Activated CD8-positive, alpha-beta memory T cell treated with anti-CD3 and anti-CD28 coated beads, Interleukin-2, amount 50 U/mL, for 24 hours (primary cell): ENCODE measurements around the gene STAG1.
"Not testable (repeated sequence)": the region's sequence is repeated elsewhere in the genome, so short reads cannot be mapped to it uniquely, and the experiment has no call there.

Experiments
- DNase-seq: peaks from one replicate; pipeline ENCODE4 v3.0.0-alpha.2; 2020; ENCODE audit errors: extremely low read depth

Gene STAG1

GRCh38 chr3:136595913-136596697, 156.1 kb downstream of the STAG1 start:
- DNase-seq = no peak

GRCh38 chr3:136586580-136586979, 165.6 kb downstream of the STAG1 start:
- DNase-seq = no peak

GRCh38 chr3:136584728-136585127, 167.4 kb downstream of the STAG1 start:
- DNase-seq = no peak

GRCh38 chr3:136583823-136584222, 168.4 kb downstream of the STAG1 start:
- no peak for DNase-seq

- no peak for DNase-seq
Measured at GRCh38 chr3:136577791-136578190, 174.4 kb downstream of the STAG1 start.

- DNase-seq = no peak
Measured at GRCh38 chr3:136576279-136577009, 175.7 kb downstream of the STAG1 start.

- DNase-seq = no peak
Measured at GRCh38 chr3:136567599-136568188, 184.5 kb downstream of the STAG1 start.

GRCh38 chr3:136564962-136565361, 187.2 kb downstream of the STAG1 start:
- DNase-seq = not testable (repeated sequence)

GRCh38 chr3:136562026-136562425, 190.2 kb downstream of the STAG1 start:
- no peak for DNase-seq

- DNase-seq = no peak
Measured at GRCh38 chr3:136559896-136560295, 192.3 kb downstream of the STAG1 start.

- DNase-seq = not testable (repeated sequence)
Measured at GRCh38 chr3:136549461-136549860, 202.7 kb downstream of the STAG1 start.

GRCh38 chr3:136547293-136547692, 204.9 kb downstream of the STAG1 start:
- DNase-seq = no peak

GRCh38 chr3:136546720-136547119, 205.5 kb downstream of the STAG1 start:
- no peak for DNase-seq

- DNase-seq = no peak
Measured at GRCh38 chr3:136545664-136546268, 206.4 kb downstream of the STAG1 start.

- no peak for DNase-seq
Measured at GRCh38 chr3:136544532-136544931, 207.6 kb downstream of the STAG1 start.

- no peak for DNase-seq
Measured at GRCh38 chr3:136543385-136543784, 208.8 kb downstream of the STAG1 start.

- no peak for DNase-seq
Measured at GRCh38 chr3:136535906-136536305, 216.3 kb downstream of the STAG1 start.

GRCh38 chr3:136532766-136533165, 219.4 kb downstream of the STAG1 start:
- DNase-seq = no peak

- DNase-seq = no peak
Measured at GRCh38 chr3:136518102-136518501, 234.1 kb downstream of the STAG1 start.

- no peak for DNase-seq
Measured at GRCh38 chr3:136516656-136517055, 235.5 kb downstream of the STAG1 start.

- no peak for DNase-seq
Measured at GRCh38 chr3:136516095-136516494, 236.1 kb downstream of the STAG1 start.

GRCh38 chr3:136514533-136514932, 237.6 kb downstream of the STAG1 start:
- DNase-seq = not testable (repeated sequence)
